Measurements from ENCODE around the gene SLC22A3.

GRCh38 chr6:160393891-160394653 is 45.9 kb downstream of the SLC22A3 start:
- TF ChIP-seq POLR2A (IDR thresholded peaks at IDR 0.05; ENCODE audit: low read length) (no peak), GATA1 (IDR thresholded peaks at IDR 0.05; ENCODE audit: low read depth, low read length) (no peak)

Measured in erythroblast (primary cell).